K562 (cell line): Measurements from ENCODE around the gene LOXL3. TPM values are rescaled to one million over a fixed set of nuclear protein-coding genes. Genes with fewer than 3 reads are reported as not detected.
A peak's percentile ranks its signal among the peaks of the same experiment; 100 is the strongest.

Source experiments
- ATAC-seq: fragments of 200-7000 bp; cut with Tn5 transposase; 3 replicates; pipeline ENCODE4 v1.9.1; 2020; ENCODE audit warnings: moderate library complexity
- BruUV-seq: library from RNA; stranded (reverse); fragments of 400-500 nt; replicated peaks from 2 replicates; lab custom pipeline; 2021; lab: Mats Ljungman, UMichigan
- CTCF ChIA-PET: fragments of 300-600 bp; formaldehyde crosslinking; extraction: SDS; loops from one replicate; lab custom pipeline; 2021; ENCODE audit warnings: low intra/inter-chr PET ratio; lab: Yijun Ruan, JAX
- POLR2A ChIA-PET: fragments of 300-600, 350-650 bp; sonication (Branson Sonifier 250); formaldehyde crosslinking; extraction: SDS; loops from one replicate; lab custom pipeline; 2021; ENCODE audit warnings: antibody characterized with exemption, inconsistent platforms; lab: Yijun Ruan, JAX
- DNase-seq, 4 experiments: peaks; one replicate each; pipeline versions ENCODE4 v3.0.0 to v3.0.0-alpha.2; 2011 to 2018; ENCODE audit warnings: low spot score in 3 of 4, mixed read lengths in 3 of 4; ENCODE audit errors: extremely low read depth in 1 of 4
- FAIRE-seq: peaks from 2 replicates; lab custom pipeline; 2011; peaks lifted over from hg19 to GRCh38; lab: Jason Lieb, UNC
- H2AFZ ChIP-seq: 2 replicates; pipeline ENCODE4 v1.6.0; 2011; ENCODE audit warnings: low read depth, low read length, control low read depth, inconsistent platforms
- H3K27ac ChIP-seq: fragments of 200-600 bp; 3 replicates; pipeline ENCODE4 v1.8.0; 2011; ENCODE audit warnings: low read depth, mild to moderate bottlenecking, control low read depth, inconsistent platforms, low read length, moderate library complexity, mixed read lengths; ENCODE audit errors: extremely low read depth
- H3K27me3 ChIP-seq, 2 experiments: fragments of 300-600 bp in 1 of 2; 2 replicates in 1 of 2; 3 replicates in 1 of 2; pipeline versions ENCODE4 v1.6.0 to v1.8.0; 2011; ENCODE audit warnings: inconsistent platforms in 2 of 2, low read length in 2 of 2, mild to moderate bottlenecking in 1 of 2, mixed read lengths in 1 of 2, moderate library complexity in 1 of 2; ENCODE audit not compliant: control insufficient read depth in 2 of 2, insufficient read depth in 2 of 2
- H3K36me3 ChIP-seq: fragments of 300-600 bp; 3 replicates; pipeline ENCODE4 v1.8.0; 2011; ENCODE audit warnings: mild to moderate bottlenecking, low read length, inconsistent platforms; ENCODE audit not compliant: control insufficient read depth, insufficient read depth
- H3K4me1 ChIP-seq, 2 experiments: fragments of 200-600 bp in 1 of 2; replicated peaks in 1 of 2; 2 replicates in 1 of 2; 3 replicates in 1 of 2; pipeline versions ENCODE4 v1.5.1 to v1.8.0; 2011; ENCODE audit warnings: inconsistent platforms in 2 of 2, low read length in 2 of 2, mild to moderate bottlenecking in 1 of 2, mixed read lengths in 1 of 2, moderate library complexity in 1 of 2; ENCODE audit not compliant: control insufficient read depth in 2 of 2, insufficient read depth in 2 of 2
- H3K4me2 ChIP-seq: 2 replicates; pipeline ENCODE4 v1.6.1; 2011; ENCODE audit warnings: low read length, control low read depth, inconsistent platforms, mixed read lengths; ENCODE audit not compliant: insufficient read depth
- H3K4me3 ChIP-seq: fragments of 200-600 bp; sonication (generic), shearing (Covaris generic); 2 replicates; pipeline ENCODE4 v1.5.1; 2016; ENCODE audit warnings: control low read depth, inconsistent platforms
- H3K79me2 ChIP-seq: fragments of 200-600 bp; 3 replicates; pipeline ENCODE4 v1.8.0; 2011; ENCODE audit warnings: low read length, inconsistent platforms; ENCODE audit not compliant: control insufficient read depth, insufficient read depth
- H3K9ac ChIP-seq, 2 experiments: 2 replicates each; pipeline versions ENCODE4 v1.6.0 to v1.6.1; 2011; ENCODE audit warnings: low read depth in 2 of 2, low read length in 2 of 2, control low read depth in 1 of 2, inconsistent platforms in 1 of 2, mild to moderate bottlenecking in 1 of 2, mixed read lengths in 1 of 2; ENCODE audit not compliant: insufficient read depth in 1 of 2
- H3K9me1 ChIP-seq: one replicate; pipeline ENCODE4 v1.6.0; 2011; ENCODE audit warnings: inconsistent platforms, mild to moderate bottlenecking, low read length, moderate library complexity; ENCODE audit not compliant: control insufficient read depth, insufficient read depth
- H3K9me3 ChIP-seq: replicated peaks from 2 replicates; pipeline ENCODE4 v1.5.1; 2011; ENCODE audit warnings: low read depth, low read length, inconsistent platforms; ENCODE audit not compliant: control insufficient read depth, insufficient read depth
- H4K20me1 ChIP-seq: replicated peaks from 2 replicates; pipeline ENCODE4 v1.6.1; 2011; ENCODE audit warnings: low read length, inconsistent platforms, mixed read lengths; ENCODE audit not compliant: control insufficient read depth, insufficient read depth
- AFF1 ChIP-seq, 2 experiments: fragments of 450-650 bp; IDR thresholded peaks; 2 replicates each; pipeline ENCODE4 v1.6.1; 2018; ENCODE audit warnings: mild to moderate bottlenecking in 2 of 2, low read depth in 1 of 2; ENCODE audit not compliant: partially characterized antibody in 2 of 2
- ATF1 ChIP-seq, 2 experiments: fragments of 450-650 bp in 1 of 2; IDR thresholded peaks; 2 replicates each; pipeline ENCODE4 v1.6.1; 2016; ENCODE audit warnings: missing compliant biosample characterization in 1 of 2, missing genetic modification characterization in 1 of 2
- ATF7 ChIP-seq: fragments of 450-650 bp; IDR thresholded peaks from 2 replicates; pipeline ENCODE4 v1.7.1; 2014; ENCODE audit warnings: mild to moderate bottlenecking, moderate library complexity
- DPF2 ChIP-seq: fragments of 450-650 bp; IDR thresholded peaks from 2 replicates; pipeline ENCODE4 v1.6.1; 2016
- E2F4 ChIP-seq: sonication (generic); formaldehyde crosslinking; IDR thresholded peaks from 2 replicates; pipeline ENCODE4 v1.8.0; 2022; ENCODE audit warnings: mild to moderate bottlenecking, low read depth, missing genetic modification reagents
- EGR1 ChIP-seq: fragments of 450-650 bp; conservative IDR thresholded peaks from 2 replicates; pipeline ENCODE4 v1.6.1; 2017; ENCODE audit warnings: mild to moderate bottlenecking
- HCFC1 ChIP-seq: IDR thresholded peaks from 2 replicates; pipeline ENCODE4 v1.6.1; 2012; ENCODE audit warnings: low read depth, low read length, improper control_type of control experiment
- HDAC6 ChIP-seq: IDR thresholded peaks from 2 replicates; pipeline ENCODE4 v1.6.1; 2012; ENCODE audit warnings: low read depth, mild to moderate bottlenecking, control low read depth, inconsistent platforms, low read length, moderate library complexity
- ILF3 ChIP-seq: fragments of 450-650 bp; IDR thresholded peaks from 2 replicates; pipeline ENCODE4 v1.6.1; 2018; ENCODE audit warnings: antibody characterized with exemption, mild to moderate bottlenecking, moderate library complexity, borderline replicate concordance
- MED1 ChIP-seq: sonication (generic); formaldehyde crosslinking; IDR thresholded peaks from 2 replicates; pipeline ENCODE4 v1.8.1; 2023; ENCODE audit warnings: missing genetic modification reagents, borderline replicate concordance
- NCOA1 ChIP-seq: fragments of 450-650 bp; IDR thresholded peaks from 2 replicates; pipeline ENCODE4 v1.6.1; 2016; ENCODE audit warnings: low read depth
- POLR2A ChIP-seq: fragments of 450-650 bp; conservative IDR thresholded peaks from 2 replicates; pipeline ENCODE4 v1.6.1; 2016
- RCOR1 ChIP-seq, 2 experiments: IDR thresholded peaks; 2 replicates each; pipeline ENCODE4 v1.6.1; 2012; ENCODE audit warnings: low read depth in 2 of 2, low read length in 2 of 2, borderline replicate concordance in 1 of 2, improper control_type of control experiment in 1 of 2
- RNF2 ChIP-seq: sonication (generic); IDR thresholded peaks from 2 replicates; pipeline ENCODE4 v1.6.1; 2016
- SAP30 ChIP-seq: fragments of 200-600 bp; sonication (generic); IDR thresholded peaks from 2 replicates; pipeline ENCODE4 v1.6.1; 2012; ENCODE audit warnings: borderline replicate concordance, low read depth, mild to moderate bottlenecking, moderate library complexity, low read length, control low read depth, inconsistent platforms; ENCODE audit not compliant: insufficient read depth, poor library complexity, severe bottlenecking
- SREBF2 ChIP-seq: sonication (generic); formaldehyde crosslinking; IDR thresholded peaks from 2 replicates; pipeline ENCODE4 v1.4.0; 2020; ENCODE audit warnings: mild to moderate bottlenecking, missing genetic modification reagents
- ZNF143 ChIP-seq: sonication (generic); formaldehyde crosslinking; IDR thresholded peaks from 2 replicates; pipeline ENCODE4 v1.9.0; 2022; ENCODE audit warnings: mild to moderate bottlenecking, missing genetic modification reagents
- WGBS: fragments of 100-300 bp; shearing (Covaris generic); methylation state at CpG from one replicate; pipeline ENCODE4 v1.1.6; 2016; ENCODE audit warnings: low coverage, mixed read lengths; ENCODE audit not compliant: insufficient coverage; ENCODE audit errors: missing lambda C conversion rate; 5-methylcytosine and 5-hydroxymethylcytosine counted together
- in situ Hi-C: fragments of 300-500 bp; cut with MboI; formaldehyde crosslinking; loops from 4 replicates; pipeline ENCODE4 v1.15.0; 2018; ENCODE audit warnings: inconsistent platforms, mixed read lengths
- intact Hi-C: fragments of 100-400 bp; cut with micrococcal nuclease; formaldehyde crosslinking; loops from 2 replicates; pipeline ENCODE4 v1.14.2; 2022
- polyA plus RNA-seq, 8 experiments: library from polyadenylated mRNA; depleted of rRNA in 4 of 8; stranded (reverse) in 5 of 8; unstranded in 3 of 8; fragments of >200 nt; fragmentation: Nextera tagmentation in 2 of 8; fragmentation: Illumina TruSeq in 1 of 8; extraction: Ambion mirVana in 2 of 8; extraction: Trizol in 1 of 8; gene quantifications; 2 replicates each; pipeline versions ENCODE4 v1.2.1 to v1.2.3, GENCODE V29; 2011 to 2014; ENCODE audit warnings: inconsistent platforms in 1 of 8, missing spikeins in 1 of 8
- total RNA-seq, 7 experiments: library from RNA; depleted of rRNA in 6 of 7; stranded (reverse); fragments of >200 nt in 6 of 7; fragmentation: Illumina TruSeq in 2 of 7; extraction: Trizol in 2 of 7; gene quantifications; 2 replicates each; pipeline versions ENCODE4 v1.2.1 to v1.2.3, GENCODE V29; 2011 to 2021; ENCODE audit warnings: low replicate concordance in 1 of 7

LOXL3 gene
- total and polyA plus RNA-seq, 9 of the 15 experiments (the other 6 are each of a cell fraction or from before 2014, with no cell fraction given): 0.22 to 0.99 (median 0.31) TPM

DNA sequence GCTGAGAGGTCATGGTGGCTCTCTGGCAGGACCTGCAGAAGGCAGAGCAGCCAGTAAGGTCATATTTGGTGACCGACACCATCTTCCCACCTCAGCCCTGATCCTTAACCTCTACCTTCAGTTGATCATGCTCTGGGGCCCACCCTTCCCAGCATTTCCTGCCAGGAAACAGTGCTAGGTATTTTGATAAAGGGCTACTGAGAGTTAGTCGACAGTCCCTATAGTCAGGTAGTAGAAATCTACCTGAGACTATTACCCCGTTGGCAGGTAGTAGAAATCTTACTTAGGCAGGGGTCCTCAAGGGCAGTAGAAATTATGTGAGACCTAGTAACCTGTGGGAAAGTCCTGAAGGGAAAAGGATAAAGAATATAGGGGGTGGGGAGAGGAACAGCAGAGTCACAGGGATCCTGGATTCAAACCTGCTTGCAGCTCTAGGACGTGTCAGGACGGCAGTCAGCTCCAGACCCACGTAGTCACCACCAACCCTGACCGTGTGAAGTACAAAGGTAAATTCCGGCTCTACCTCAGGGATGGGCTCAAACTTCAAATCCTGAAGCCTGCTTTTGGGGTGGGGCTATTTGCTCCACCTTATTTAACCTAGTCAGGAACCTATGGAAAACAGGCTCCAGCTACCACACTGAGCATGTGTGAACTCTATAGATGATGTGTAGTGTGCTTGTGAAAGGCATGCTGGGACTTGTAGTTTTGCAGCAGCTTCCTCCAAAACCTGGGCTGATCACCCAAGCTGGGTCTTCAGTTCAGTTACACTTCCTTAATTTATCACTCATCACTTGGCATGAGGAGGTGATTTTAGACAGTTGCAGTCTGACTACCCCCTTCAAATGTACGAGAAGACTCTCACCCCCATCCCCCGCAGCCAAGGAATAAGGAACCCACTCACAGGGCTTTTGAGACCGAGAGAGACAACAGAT is 27.8 kb downstream of the LOXL3 start, which contains the start of gene DQX1:
DQX1 (minus strand) TSS at position 515 of the 932 bp plus-strand sequence; CDS start at position 13, 502 bp downstream.
- peaks cover 5% of the 10 kb centered on the region; the same call in 1 of the 2 replicates for H4K20me1 ChIP-seq
- FAIRE-seq (peak; percentile 87), DNase-seq (peak in 3 of 4 experiments; percentile 33 to 55 (median 40)), ATAC-seq (no peak)
- in situ Hi-C loops (no loop called here), intact Hi-C loops (no loop called here)
- H3K9ac ChIP-seq: no peak within 1 kb of the TSS
- H3K9me1 ChIP-seq: peaks cover 3% of the 10 kb centered on the region
- H3K79me2 ChIP-seq: peaks cover 41% of the 10 kb centered on the region
- no peaks in the 10 kb centered on the region for H3K9me3 ChIP-seq
- no TSS peak for BruUV-seq
- 93% methylated on average over 11 of the region's 11 CpGs for WGBS
- H3K27ac ChIP-seq: no peak within 1 kb of the TSS
- POLR2A ChIA-PET: interaction anchor here (1.0 to 1.5 kb wide), 4 partner anchors 17 to 33 kb away, joined by 3 to 7 read pairs (median 4); no protein-coding TSS in a partner anchor
- no peak within 1 kb of the TSS for H3K4me2 ChIP-seq
- peaks cover 13 to 24% of the 10 kb centered on the region in 2 experiments for H3K4me1 ChIP-seq
- H3K4me3 ChIP-seq: no peak within 1 kb of the TSS
- H3K27me3 ChIP-seq: no peaks in the 10 kb centered on the region
- CTCF ChIA-PET: no interaction called here
- H2AFZ ChIP-seq: no peak within 1 kb of the TSS
- peaks cover 37% of the 10 kb centered on the region for H3K36me3 ChIP-seq
- TF ChIP-seq HCFC1 (peak; percentile 88), NCOA1 (no peak), SAP30 (no peak), SREBF2 (no peak), ATF7 (peak; percentile 69), RCOR1 (IDR thresholded peaks at IDR 0.05; ENCODE audit: borderline replicate concordance in 1 of 2, low read depth in 2 of 2, low read length in 2 of 2) (0 out of 4 replicates have a peak, but pooled peaks of 1 of the 2 experiments have one; percentile 5), HDAC6 (no peak), ZNF143 (CRISPR knock-in tag) (peak; percentile 83), MED1 (CRISPR knock-in tag) (no peak), DPF2 (no peak), ILF3 (peak; percentile 67; the same call in 1 of the 2 replicates), POLR2A (peak; percentile 55), E2F4 (CRISPR knock-in tag) (no peak), AFF1 (IDR thresholded peaks at IDR 0.05; ENCODE audit: low read depth in 1 of 2, partially characterized antibody in 2 of 2) (peak in 1 of 2 experiments; percentile 88), EGR1 (0 out of 2 replicates have a peak, but pooled peaks have one; percentile 9), RNF2 (no peak), ATF1 (CRISPR knock-in tag; IDR thresholded peaks at IDR 0.05) (no peak), ATF1 (tag; IDR thresholded peaks at IDR 0.05) (peak; percentile 69)
